Testis (tissue), 2 donors: ENCODE measurements around the gene NLGN1.

Experiments used
- CTCF ChIP-seq, 3 experiments: fragments of 450-650 bp in 2 of 3; fragments of 200-600 bp in 1 of 3; sonication (generic) in 1 of 3; IDR thresholded peaks; one replicate each; pipeline ENCODE4 v1.5.1; 2016 to 2019; ENCODE audit warnings: antibody characterized with exemption in 3 of 3, mild to moderate bottlenecking in 2 of 3, moderate library complexity in 1 of 3
- POLR2A ChIP-seq: fragments of 450-650 bp; IDR thresholded peaks from one replicate; pipeline ENCODE4 v1.6.1; 2017; ENCODE audit warnings: antibody characterized with exemption, mild to moderate bottlenecking, moderate library complexity

- no peak for TF ChIP-seq CTCF (IDR thresholded peaks at IDR 0.05)
- TF ChIP-seq POLR2A: no peak
Measured at GRCh38 chr3:173778251-173778650, 380.7 kb downstream of the NLGN1 start.
